Naive thymus-derived CD8-positive, alpha-beta T cell (primary cell): ENCODE measurements around the gene ZNF584. TPM values are rescaled to one million over a fixed set of nuclear protein-coding genes. Genes with fewer than 3 reads are reported as not detected.
A peak's percentile ranks its signal among the peaks of the same experiment; 100 is the strongest.

Experiments
- ATAC-seq, 2 donors: fragments of 150-1000 bp; cut with Tn5 transposase in 1 of 2; sonication (Bioruptor Pico), chemical (Tn5 transposase) in 1 of 2; 1 replicate in 1 of 2; 2 replicates in 1 of 2; pipeline ENCODE4 v1.10.0; 2021; ENCODE audit warnings: mild to moderate bottlenecking in 2 of 2, moderate library complexity in 2 of 2
- POLR2A ChIA-PET: fragments of 350-600 bp; sonication (Branson Sonifier 250); formaldehyde crosslinking; loops from one replicate; lab custom pipeline; 2021; ENCODE audit warnings: antibody characterized with exemption; lab: Charles Lee
- DNase-seq, 10 donors: peaks; one replicate each; pipeline versions ENCODE4 v3.0.0 to v3.0.0-alpha.2; 2020 to 2022
- H3K27ac Mint-ChIP-seq, 10 donors: one replicate each; pipeline ENCODE4 v1.8.0; 2020 to 2022; ENCODE audit warnings: mild to moderate bottlenecking in 10 of 10, mixed read lengths in 10 of 10, moderate library complexity in 4 of 10, inconsistent platforms in 1 of 10
- H3K27me3 Mint-ChIP-seq, 5 donors: one replicate each; pipeline ENCODE4 v1.8.0; 2021 to 2022; ENCODE audit warnings: mixed read lengths in 5 of 5
- H3K36me3 Mint-ChIP-seq, 3 donors: one replicate each; pipeline ENCODE4 v1.8.0; 2020 to 2022; ENCODE audit warnings: mixed read lengths in 3 of 3, mild to moderate bottlenecking in 2 of 3, inconsistent platforms in 1 of 3
- H3K4me1 Mint-ChIP-seq, 4 donors: one replicate each; pipeline ENCODE4 v1.8.0; 2021 to 2022; ENCODE audit warnings: mixed read lengths in 4 of 4
- H3K4me3 Mint-ChIP-seq, 10 donors: one replicate each; pipeline ENCODE4 v1.8.0; 2020 to 2022; ENCODE audit warnings: mild to moderate bottlenecking in 10 of 10, mixed read lengths in 10 of 10, moderate library complexity in 6 of 10, inconsistent platforms in 1 of 10
- H3K9me3 Mint-ChIP-seq, 9 donors: one replicate each; pipeline ENCODE4 v1.8.0; 2020 to 2022; ENCODE audit warnings: mixed read lengths in 9 of 9, mild to moderate bottlenecking in 3 of 9, inconsistent platforms in 1 of 9, moderate library complexity in 1 of 9
- microRNA-seq: library from miRNA; unstranded; fragments of <30 nt; microRNA quantifications from one replicate; pipeline ENCODE4 v1.2.0, GENCODE V29; 2022; ENCODE audit warnings: borderline microRNAs expressed
- polyA plus RNA-seq, 3 donors: library from polyadenylated mRNA; unstranded; fragments of 300-500 nt; fragmentation: Illumina TruSeq; gene quantifications; one replicate each; pipeline ENCODE4 v1.2.3, GENCODE V29; 2021
- total RNA-seq, 8 experiments: library from RNA in 2 of 8; stranded (reverse) in 2 of 8; gene quantifications; one replicate each; pipeline ENCODE4 v1.2.3 and lab custom pipeline; 2021 to 2026

ZNF584 gene
- total and polyA plus RNA-seq, 5 experiments from 2014 or later: 6.3 to 10.7 (median 6.5) TPM

DNA sequence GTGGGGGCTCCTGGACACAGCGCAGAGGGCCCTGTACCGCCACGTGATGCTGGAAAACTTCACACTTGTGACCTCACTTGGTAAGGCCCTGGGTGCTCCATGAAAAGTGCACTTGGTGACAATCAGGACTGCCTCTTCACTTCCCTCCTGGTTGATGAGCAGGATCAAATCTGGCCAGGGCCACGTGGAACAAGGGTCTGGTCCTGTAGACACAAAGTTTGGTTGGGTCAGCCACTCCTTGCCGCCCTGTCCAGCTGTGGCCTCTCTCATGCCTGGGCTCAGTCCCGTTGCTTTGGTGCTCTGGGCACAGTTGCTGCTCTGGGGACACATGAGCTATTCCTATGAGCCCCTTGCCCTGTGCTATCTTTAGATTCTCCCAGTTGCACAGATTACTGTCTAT lies 45.3 kb downstream of the ZNF584 start:
- H3K27ac Mint-ChIP-seq: peak overlapping the region in 2 of 10 donors; percentile 14 to 27
- DNase-seq (no peak), ATAC-seq (no peak)
- H3K4me1 Mint-ChIP-seq: peaks cover 17 to 29% (median 21%) of the 10 kb centered on the region in 4 donors
- H3K9me3 Mint-ChIP-seq: peaks cover 0 to 4% (median 0%) of the 10 kb centered on the region in 9 donors
- POLR2A ChIA-PET: interaction anchor here (0.8 kb wide), 1 partner anchor 11 kb away, joined by 3 read pairs; no protein-coding TSS in a partner anchor
- peak overlapping the region in 6 of 10 donors; percentile 14 to 83 (median 44) for H3K4me3 Mint-ChIP-seq
- peaks cover 0 to 13% (median 6%) of the 10 kb centered on the region in 3 donors for H3K36me3 Mint-ChIP-seq
- H3K27me3 Mint-ChIP-seq: peaks cover 0 to 5% (median 2%) of the 10 kb centered on the region in 5 donors

DNA sequence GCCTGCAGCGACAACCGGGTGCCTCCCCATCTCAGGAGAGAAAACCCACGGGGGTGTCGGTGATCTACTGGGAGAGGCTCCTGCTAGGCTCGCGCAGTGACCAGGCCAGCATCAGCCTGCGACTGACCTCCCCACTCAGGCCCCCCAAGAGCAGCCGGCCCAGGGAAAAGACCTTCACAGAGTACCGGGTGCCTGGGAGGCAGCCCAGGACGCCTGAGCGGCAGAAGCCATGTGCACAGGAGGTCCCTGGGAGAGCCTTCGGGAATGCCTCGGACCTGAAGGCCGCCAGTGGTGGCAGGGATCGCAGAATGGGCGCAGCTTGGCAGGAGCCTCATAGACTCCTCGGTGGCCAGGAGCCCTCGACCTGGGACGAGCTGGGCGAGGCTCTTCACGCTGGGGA lies 46.9 kb downstream of the ZNF584 start:
- peaks cover 0 to 13% (median 6%) of the 10 kb centered on the region in 3 donors for H3K36me3 Mint-ChIP-seq
- DNase-seq (no peak), ATAC-seq (no peak)
- H3K4me1 Mint-ChIP-seq: peaks cover 17 to 28% (median 21%) of the 10 kb centered on the region in 4 donors
- POLR2A ChIA-PET: interaction anchor here (1.1 kb wide), 1 partner anchor 11 kb away, joined by 3 read pairs; no protein-coding TSS in a partner anchor
- no peak overlapping the region for H3K4me3 Mint-ChIP-seq
- peaks cover 0 to 2% (median 0%) of the 10 kb centered on the region in 9 donors for H3K9me3 Mint-ChIP-seq
- no peak overlapping the region for H3K27ac Mint-ChIP-seq
- H3K27me3 Mint-ChIP-seq: peaks cover 0 to 3% (median 0%) of the 10 kb centered on the region in 5 donors

DNA sequence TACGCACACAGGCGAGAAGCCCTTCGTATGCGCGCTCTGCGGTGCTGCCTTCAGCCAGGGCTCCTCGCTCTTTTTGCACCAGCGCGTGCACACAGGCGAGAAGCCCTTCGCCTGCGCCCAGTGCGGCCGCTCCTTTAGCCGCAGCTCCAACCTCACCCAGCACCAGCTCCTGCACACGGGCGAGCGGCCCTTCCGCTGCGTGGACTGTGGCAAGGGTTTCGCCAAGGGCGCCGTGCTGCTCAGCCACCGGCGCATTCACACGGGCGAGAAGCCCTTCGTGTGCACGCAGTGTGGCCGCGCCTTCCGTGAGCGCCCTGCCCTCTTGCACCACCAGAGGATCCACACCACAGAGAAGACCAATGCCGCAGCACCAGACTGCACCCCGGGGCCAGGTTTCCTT lies 47.7 kb downstream of the ZNF584 start:
- peaks cover 0 to 2% (median 0%) of the 10 kb centered on the region in 9 donors for H3K9me3 Mint-ChIP-seq
- H3K27me3 Mint-ChIP-seq: peaks cover 0 to 2% (median 0%) of the 10 kb centered on the region in 5 donors
- no peak overlapping the region for H3K27ac Mint-ChIP-seq
- ATAC-seq (no peak), DNase-seq (no peak)
- peaks cover 11 to 20% (median 16%) of the 10 kb centered on the region in 4 donors for H3K4me1 Mint-ChIP-seq
- peak overlapping the region in 1 of 10 donors; percentile 56 for H3K4me3 Mint-ChIP-seq
- POLR2A ChIA-PET: no interaction called here
- peaks cover 0 to 15% (median 6%) of the 10 kb centered on the region in 3 donors for H3K36me3 Mint-ChIP-seq

DNA sequence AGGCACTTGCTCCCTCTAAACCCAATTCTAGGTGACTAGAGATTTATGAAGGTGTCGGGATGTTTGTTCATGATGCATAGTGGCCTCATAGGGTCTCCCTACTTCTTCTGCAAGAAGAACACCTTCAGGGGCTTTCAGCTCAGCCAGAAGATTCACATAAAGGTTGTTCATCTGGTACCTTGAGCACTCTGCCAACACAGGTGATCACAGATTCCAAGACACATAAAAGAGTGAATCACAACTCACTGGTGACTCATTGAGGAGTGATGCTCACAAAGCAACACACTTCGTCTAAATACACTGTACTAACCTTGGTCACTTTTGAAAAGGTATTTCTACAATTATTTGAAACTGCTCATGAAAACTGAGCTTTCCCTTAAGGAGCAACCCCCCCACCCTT lies 51.6 kb downstream of the ZNF584 start:
- ATAC-seq: no peak
- peaks cover 0 to 9% (median 6%) of the 10 kb centered on the region in 3 donors for H3K36me3 Mint-ChIP-seq
- H3K4me1 Mint-ChIP-seq: no peaks in the 10 kb centered on the region

DNA sequence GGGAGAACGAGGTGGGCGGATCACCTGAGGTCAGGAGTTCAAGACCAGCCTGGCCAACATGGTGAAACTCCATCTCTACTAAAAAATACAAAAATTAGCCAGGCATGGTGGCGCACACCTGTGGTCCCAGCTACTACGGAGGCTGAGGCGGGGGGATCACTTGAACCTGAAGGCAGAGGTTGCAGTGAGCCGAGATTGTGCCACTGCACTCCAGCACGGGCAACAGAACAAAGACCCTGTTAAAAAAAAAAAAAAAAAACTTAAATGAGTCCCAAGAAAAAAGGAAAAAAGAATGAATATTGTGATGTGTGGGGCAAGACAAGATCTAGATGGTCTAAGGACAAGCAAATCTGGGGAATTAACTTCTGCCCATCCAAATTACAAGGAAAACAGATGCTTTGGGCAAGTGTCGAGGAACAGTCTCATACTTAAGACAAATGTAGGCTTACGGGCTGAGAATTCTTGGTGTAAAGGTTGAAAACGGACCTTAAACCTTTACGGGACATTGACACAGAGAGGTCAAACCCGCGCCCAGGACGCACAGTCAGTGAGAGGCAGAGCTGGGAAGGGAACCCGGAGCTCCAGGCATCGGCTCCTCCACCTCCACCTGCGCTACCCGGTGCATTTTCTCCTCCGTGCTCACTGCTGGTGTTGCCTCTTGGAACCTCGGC lies 57.8 kb downstream of the ZNF584 start:
- Mint-ChIP-seq H3K36me3 (peaks cover 0 to 9% (median 3%) of the 10 kb centered on the region in 3 donors), H3K4me1 (peaks cover 10 to 28% (median 23%) of the 10 kb centered on the region in 4 donors), H3K4me3 (peak overlapping the region; percentile 76 to 92 (median 87)), H3K27ac (peak overlapping the region in 9 of 10 donors; percentile 67 to 99 (median 92)), H3K9me3 (no peaks in the 10 kb centered on the region), H3K27me3 (no peaks in the 10 kb centered on the region)
- POLR2A ChIA-PET: interaction anchor here (0.5 to 1.9 kb wide), 6 partner anchors 9 to 401 kb away, joined by 3 to 6 read pairs (median 4); partner anchors contain the start of genes ZNF274, ZNF324B and ZNF446
- DNase-seq: peak in 1 of 10 donors; percentile 24
- ATAC-seq: peak; percentile 17 to 36

More for the DNA sequence above, 51.6 kb downstream of the ZNF584 start:
- DNase-seq: no peak
- POLR2A ChIA-PET: no interaction called here
- Mint-ChIP-seq H3K9me3 (no peaks in the 10 kb centered on the region), H3K27me3 (no peaks in the 10 kb centered on the region), H3K27ac (no peak overlapping the region), H3K4me3 (no peak overlapping the region)

DNA sequence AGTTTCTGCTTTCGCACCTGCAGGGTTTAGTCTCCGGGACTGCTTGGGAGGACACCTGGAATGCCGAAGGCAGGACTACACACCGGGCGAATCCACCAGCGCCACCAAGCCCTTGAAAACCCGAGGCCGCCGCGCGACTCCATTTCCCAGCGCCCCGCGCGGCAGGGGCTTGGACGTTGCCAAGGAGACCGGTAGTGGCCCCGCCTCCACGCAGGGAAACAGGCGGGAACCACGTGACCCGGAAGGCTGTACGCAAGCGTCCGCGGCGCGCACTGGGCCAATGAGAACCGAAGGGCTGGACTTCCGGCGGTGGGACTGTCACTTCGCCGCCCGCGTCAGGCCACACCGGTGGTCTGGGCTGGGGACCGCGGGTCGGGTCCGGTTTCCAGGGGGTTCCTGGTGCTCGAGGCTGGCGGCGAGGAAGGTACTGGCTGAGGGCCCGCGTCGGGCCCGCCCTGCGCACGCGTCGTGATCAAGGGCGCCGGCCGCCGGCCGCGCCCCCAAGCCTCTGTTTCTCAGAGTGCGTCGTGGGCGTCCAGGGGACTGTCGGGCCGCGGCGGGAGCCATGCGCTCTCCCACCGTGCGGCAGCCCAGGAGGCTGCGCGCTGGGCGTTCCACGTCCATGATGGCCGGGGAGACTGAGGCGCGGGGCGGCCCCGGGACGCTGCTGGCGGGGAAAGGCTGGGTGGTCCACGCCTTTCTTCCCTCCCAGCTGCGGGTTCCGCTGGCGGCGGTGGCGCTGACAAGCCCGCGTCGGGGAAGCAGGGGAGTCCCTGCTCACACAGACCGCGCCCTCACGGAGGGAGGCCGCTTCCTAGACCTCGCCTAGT lies 58.5 kb downstream of the ZNF584 start, which contains the start of gene ZNF324:
TSS of gene ZNF324 (plus strand) at position 321 of the 830 bp plus-strand sequence. CDS start 2,106 bp downstream, outside the sequence.
- Mint-ChIP-seq H3K27ac (peak within 1 kb of the TSS in 9 of 10 donors; percentile 67 to 99 (median 92)), H3K9me3 (no peaks in the 10 kb centered on the region), H3K4me1 (peaks cover 10 to 28% (median 23%) of the 10 kb centered on the region in 4 donors), H3K36me3 (peaks cover 0 to 12% (median 3%) of the 10 kb centered on the region in 3 donors), H3K27me3 (no peaks in the 10 kb centered on the region), H3K4me3 (peak within 1 kb of the TSS; percentile 78 to 92 (median 87))
- POLR2A ChIA-PET: interaction anchor here (0.5 to 1.9 kb wide), 3 partner anchors 9 to 107 kb away, joined by 3 to 6 read pairs (median 3); partner anchors contain the start of genes ZNF324B and ZNF446
- DNase-seq: peak; percentile 93 to 98 (median 96)
- peak; percentile 85 to 95 for ATAC-seq

Small RNAs within 50 kb of the gene (microRNA-seq; reads per million reads assigned to microRNA genes)
- not detected for gene MIR4754

Other genes starting within 250 kb of the ZNF584 start
- 100 to 1,000 TPM; 110 to 119 TPM for gene ZNF274, start 225.6 kb upstream of the ZNF584 start, total RNA-seq
- gene ZNF274, start 225.6 kb upstream of the ZNF584 start, polyA plus RNA-seq: 10 to 100 TPM; 26.5 to 38.7 (median 34.9) TPM
- 10 to 100 TPM; 57.4 to 60.1 TPM for gene ZNF544, start 179.7 kb upstream of the ZNF584 start, total RNA-seq
- gene ZNF544, start 179.7 kb upstream of the ZNF584 start, polyA plus RNA-seq: 10 to 100 TPM; 19.5 to 35.2 (median 23.9) TPM
- gene ZNF8, start 129.7 kb upstream of the ZNF584 start, total RNA-seq: 10 to 100 TPM; 12.9 to 13.1 TPM
- 1 to 10 TPM in 1 of 3 donors, under 1 TPM in 2; 0.44 to 1.1 (median 0.75) TPM for gene ZNF8, start 129.7 kb upstream of the ZNF584 start, polyA plus RNA-seq
- 10 to 100 TPM; 84.3 to 86.1 TPM for gene ERVK3-1, start 103.3 kb upstream of the ZNF584 start, total RNA-seq
- 10 to 100 TPM; 55.1 to 80.9 (median 72.0) TPM for gene ERVK3-1, start 103.3 kb upstream of the ZNF584 start, polyA plus RNA-seq
- 1 to 10 TPM; 4.6 TPM for gene ZSCAN22, start 81.7 kb upstream of the ZNF584 start, total RNA-seq
- 1 to 10 TPM in 2 of 3 donors, under 1 TPM in 1; 0.69 to 3.3 (median 1.4) TPM for gene ZSCAN22, start 81.7 kb upstream of the ZNF584 start, polyA plus RNA-seq
- gene A1BG, start 55.2 kb upstream of the ZNF584 start, total RNA-seq: 10 to 100 TPM; 26.3 to 38.3 TPM
- gene A1BG, start 55.2 kb upstream of the ZNF584 start, polyA plus RNA-seq: 100 to 1,000 TPM in 2 of 3 donors, 10 to 100 TPM in 1; 96.6 to 126 (median 121) TPM
- 1 to 10 TPM; 4.7 to 6.6 TPM for gene ZNF497, start 45.9 kb upstream of the ZNF584 start, total RNA-seq
- gene ZNF497, start 45.9 kb upstream of the ZNF584 start, polyA plus RNA-seq: 1 to 10 TPM; 1.8 to 2.2 (median 1.9) TPM
- 1 to 10 TPM; 5.6 to 5.8 TPM for gene ZNF837, start 27.6 kb upstream of the ZNF584 start, total RNA-seq
- 10 to 100 TPM in 1 of 3 donors, 1 to 10 TPM in 2; 4.2 to 14.3 (median 9.9) TPM for gene ZNF837, start 27.6 kb upstream of the ZNF584 start, polyA plus RNA-seq
- gene RPS5, start 21.4 kb upstream of the ZNF584 start, total RNA-seq: 1,000 to 10,000 TPM; 1,656 to 1,664 TPM
- gene RPS5, start 21.4 kb upstream of the ZNF584 start, polyA plus RNA-seq: 1,000 to 10,000 TPM; 1,899 to 2,106 (median 2,080) TPM
- gene RNF225, start 13.0 kb upstream of the ZNF584 start, total RNA-seq: 1 to 10 TPM in 1 of 2 experiments, under 1 TPM in 1; 0.39 to 1.2 TPM
- not detected for gene RNF225, start 13.0 kb upstream of the ZNF584 start, polyA plus RNA-seq
- 10 to 100 TPM in 1 of 2 experiments, 1 to 10 TPM in 1; 10.0 to 10.6 TPM for gene ZNF132, start 31.5 kb downstream of the ZNF584 start, total RNA-seq
- gene ZNF132, start 31.5 kb downstream of the ZNF584 start, polyA plus RNA-seq: 1 to 10 TPM; 1.0 to 3.1 (median 2.0) TPM
- 10 to 100 TPM; 11.4 to 12.9 TPM for gene ZNF324B, start 43.0 kb downstream of the ZNF584 start, total RNA-seq
- gene ZNF324B, start 43.0 kb downstream of the ZNF584 start, polyA plus RNA-seq: 1 to 10 TPM; 1.4 to 2.6 (median 1.8) TPM
- gene ZNF324, start 58.4 kb downstream of the ZNF584 start, total RNA-seq: 10 to 100 TPM; 24.8 to 28.0 TPM
- gene ZNF324, start 58.4 kb downstream of the ZNF584 start, polyA plus RNA-seq: 10 to 100 TPM in 2 of 3 donors, 1 to 10 TPM in 1; 8.3 to 16.2 (median 12.8) TPM
- gene ZNF446, start 67.7 kb downstream of the ZNF584 start, total RNA-seq: 10 to 100 TPM; 18.7 to 20.4 TPM
- 1 to 10 TPM; 1.6 to 2.7 (median 2.4) TPM for gene ZNF446, start 67.7 kb downstream of the ZNF584 start, polyA plus RNA-seq
- gene SLC27A5, start 103.3 kb downstream of the ZNF584 start, total RNA-seq: 10 to 100 TPM; 16.6 to 19.9 TPM
- gene SLC27A5, start 103.3 kb downstream of the ZNF584 start, polyA plus RNA-seq: 10 to 100 TPM; 24.5 to 39.2 (median 31.1) TPM
- gene ZBTB45, start 111.2 kb downstream of the ZNF584 start, total RNA-seq: 10 to 100 TPM; 21.3 to 23.0 TPM
- gene ZBTB45, start 111.2 kb downstream of the ZNF584 start, polyA plus RNA-seq: 1 to 10 TPM; 2.8 to 5.3 (median 3.5) TPM
- 100 to 1,000 TPM; 429 to 434 TPM for gene TRIM28, start 135.4 kb downstream of the ZNF584 start, total RNA-seq
- 100 to 1,000 TPM in 1 of 3 donors, 10 to 100 TPM in 2; 55.7 to 114 (median 62.7) TPM for gene TRIM28, start 135.4 kb downstream of the ZNF584 start, polyA plus RNA-seq
- gene CHMP2A, start 146.5 kb downstream of the ZNF584 start, total RNA-seq: 10 to 100 TPM; 59.2 to 60.0 TPM
- 100 to 1,000 TPM; 135 to 154 (median 144) TPM for gene CHMP2A, start 146.5 kb downstream of the ZNF584 start, polyA plus RNA-seq
- 10 to 100 TPM; 48.5 to 51.2 TPM for gene UBE2M, start 150.0 kb downstream of the ZNF584 start, total RNA-seq
- 10 to 100 TPM; 10.4 to 20.5 (median 18.0) TPM for gene UBE2M, start 150.0 kb downstream of the ZNF584 start, polyA plus RNA-seq
- gene MZF1, start 164.7 kb downstream of the ZNF584 start, total RNA-seq: 10 to 100 TPM; 49.1 to 53.2 TPM
- 10 to 100 TPM in 2 of 3 donors, 1 to 10 TPM in 1; 9.1 to 12.7 (median 11.7) TPM for gene MZF1, start 164.7 kb downstream of the ZNF584 start, polyA plus RNA-seq